Measurements from ENCODE around the gene SLX4. TPM values are rescaled to one million over a fixed set of nuclear protein-coding genes. Genes with fewer than 3 reads are reported as not detected.

Gene SLX4
- total RNA-seq, 1 donor from 2014 or later, result 13.3 TPM

DNA sequence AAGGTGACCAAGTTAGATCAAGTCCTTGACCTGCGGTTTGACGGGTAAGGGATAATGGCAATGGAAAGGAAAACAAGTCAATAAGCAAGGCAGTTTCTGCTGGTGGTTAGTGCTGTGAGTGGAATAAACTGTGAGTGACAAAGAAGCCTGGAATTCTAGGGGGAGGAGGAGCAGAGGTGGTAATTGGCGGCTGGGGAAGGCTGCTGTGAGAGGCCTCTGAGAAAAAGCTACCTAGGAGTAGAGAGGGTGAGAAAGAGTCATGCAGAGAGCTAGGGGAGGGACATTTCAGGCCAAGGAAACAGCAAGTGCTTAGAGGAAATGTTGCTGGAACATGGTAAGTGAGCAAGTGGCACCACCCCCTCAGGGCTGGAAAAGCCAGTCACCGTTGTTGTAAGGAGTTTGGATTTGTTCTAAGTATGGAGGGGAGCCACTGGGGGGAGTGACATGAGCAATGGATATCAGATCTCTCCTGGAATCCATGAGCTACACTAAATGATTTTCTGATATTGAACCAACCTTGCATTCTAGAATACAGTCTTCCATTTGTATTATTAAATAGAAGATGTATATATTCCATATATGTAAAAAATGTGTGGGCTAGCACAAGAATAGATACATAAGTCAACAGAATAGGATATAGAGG lies 40.9 kb downstream of the SLX4 start:
- TF ChIP-seq, protein P1, sequence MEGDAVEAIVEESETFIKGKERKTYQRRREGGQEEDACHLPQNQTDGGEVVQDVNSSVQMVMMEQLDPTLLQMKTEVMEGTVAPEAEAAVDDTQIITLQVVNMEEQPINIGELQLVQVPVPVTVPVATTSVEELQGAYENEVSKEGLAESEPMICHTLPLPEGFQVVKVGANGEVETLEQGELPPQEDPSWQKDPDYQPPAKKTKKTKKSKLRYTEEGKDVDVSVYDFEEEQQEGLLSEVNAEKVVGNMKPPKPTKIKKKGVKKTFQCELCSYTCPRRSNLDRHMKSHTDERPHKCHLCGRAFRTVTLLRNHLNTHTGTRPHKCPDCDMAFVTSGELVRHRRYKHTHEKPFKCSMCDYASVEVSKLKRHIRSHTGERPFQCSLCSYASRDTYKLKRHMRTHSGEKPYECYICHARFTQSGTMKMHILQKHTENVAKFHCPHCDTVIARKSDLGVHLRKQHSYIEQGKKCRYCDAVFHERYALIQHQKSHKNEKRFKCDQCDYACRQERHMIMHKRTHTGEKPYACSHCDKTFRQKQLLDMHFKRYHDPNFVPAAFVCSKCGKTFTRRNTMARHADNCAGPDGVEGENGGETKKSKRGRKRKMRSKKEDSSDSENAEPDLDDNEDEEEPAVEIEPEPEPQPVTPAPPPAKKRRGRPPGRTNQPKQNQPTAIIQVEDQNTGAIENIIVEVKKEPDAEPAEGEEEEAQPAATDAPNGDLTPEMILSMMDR (conservative IDR thresholded peaks at IDR 0.05), result no peak
- Mint-ChIP-seq H3K9me3 (peaks cover 6% of the 10 kb centered on the region), H3K27me3 (no peaks in the 10 kb centered on the region), H3K27ac (no peak overlapping the region), H3K36me3 (no peaks in the 10 kb centered on the region), H3K4me3 (no peak overlapping the region), H3K4me1 (ENCODE audit: unreplicated experiment) (no peaks in the 10 kb centered on the region)
- no peak for DNase-seq (ENCODE audit: extremely low spot score, unreplicated experiment)

DNA sequence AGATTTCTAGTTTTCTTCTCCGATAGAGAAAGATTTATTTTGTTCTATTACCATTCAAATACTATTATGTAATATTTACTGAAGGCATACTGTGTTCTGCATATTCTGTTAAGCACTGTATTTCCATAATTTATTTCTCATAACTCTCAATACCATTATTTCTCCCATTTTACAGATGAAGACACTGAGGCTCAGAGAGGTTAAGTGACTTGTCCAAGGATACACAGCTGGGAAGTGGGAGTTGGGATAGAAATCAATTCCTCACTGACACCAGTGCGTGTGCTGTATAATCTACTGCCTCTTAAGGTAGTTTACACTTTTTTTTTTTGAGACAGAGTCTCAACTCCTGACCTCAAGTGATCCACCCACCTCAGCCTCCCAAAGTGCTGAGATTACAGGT lies 41.6 kb downstream of the SLX4 start:
- peaks cover 6% of the 10 kb centered on the region for H3K9me3 Mint-ChIP-seq
- H3K27me3 Mint-ChIP-seq, result no peaks in the 10 kb centered on the region
- no peak overlapping the region for H3K4me3 Mint-ChIP-seq
- DNase-seq (ENCODE audit: extremely low spot score, unreplicated experiment), result no peak
- TF ChIP-seq, protein P1 (conservative IDR thresholded peaks at IDR 0.05), result no peak
- no peaks in the 10 kb centered on the region for H3K36me3 Mint-ChIP-seq
- no peaks in the 10 kb centered on the region for H3K4me1 Mint-ChIP-seq (ENCODE audit: unreplicated experiment)
- H3K27ac Mint-ChIP-seq, result no peak overlapping the region

DNA sequence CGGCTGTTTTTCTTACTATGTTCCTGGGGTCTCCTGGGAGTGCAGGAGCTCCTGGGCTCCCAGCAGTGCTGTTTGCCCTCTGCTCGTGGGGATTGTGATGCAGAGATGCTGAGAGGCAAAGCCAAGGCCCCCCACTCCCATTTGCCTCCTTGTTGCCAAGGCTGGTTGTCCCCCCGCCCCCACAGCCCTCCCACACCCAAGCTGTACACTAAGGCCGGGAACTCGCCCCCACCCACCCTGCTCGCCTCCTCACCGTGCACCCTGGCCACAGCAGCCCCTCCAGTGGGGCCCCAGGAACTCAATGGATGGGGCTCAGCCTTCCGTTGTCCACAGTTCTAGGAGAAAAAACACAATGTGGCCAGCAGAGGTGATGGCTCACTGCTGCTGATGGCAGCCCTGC lies 44.4 kb downstream of the SLX4 start:
- DNase-seq (ENCODE audit: extremely low spot score, unreplicated experiment), result no peak
- Mint-ChIP-seq H3K4me3 (no peak overlapping the region), H3K27me3 (no peaks in the 10 kb centered on the region), H3K36me3 (no peaks in the 10 kb centered on the region), H3K27ac (no peak overlapping the region), H3K9me3 (peaks cover 6% of the 10 kb centered on the region), H3K4me1 (ENCODE audit: unreplicated experiment) (no peaks in the 10 kb centered on the region)
- TF ChIP-seq, protein P1 (conservative IDR thresholded peaks at IDR 0.05), result no peak

DNA sequence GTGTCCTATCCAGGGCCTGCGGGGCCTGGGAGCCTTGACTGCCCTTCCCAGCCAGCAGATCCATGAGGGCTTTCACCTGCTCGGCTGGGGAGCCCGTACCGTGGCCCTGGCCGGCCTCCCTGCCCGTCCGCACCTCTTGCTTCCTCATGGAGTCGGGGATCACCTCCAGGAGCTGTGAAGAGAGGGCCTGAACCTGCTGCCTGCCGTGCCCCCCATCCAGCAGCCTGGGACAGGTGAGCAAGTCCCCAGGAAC lies 46.6 kb downstream of the SLX4 start:
- H3K4me1 Mint-ChIP-seq (ENCODE audit: unreplicated experiment), result no peaks in the 10 kb centered on the region
- no peaks in the 10 kb centered on the region for H3K9me3 Mint-ChIP-seq
- TF ChIP-seq, protein P1 (conservative IDR thresholded peaks at IDR 0.05), result no peak
- no peak for DNase-seq (ENCODE audit: extremely low spot score, unreplicated experiment)
- H3K27me3 Mint-ChIP-seq, result no peaks in the 10 kb centered on the region
- H3K36me3 Mint-ChIP-seq, result no peaks in the 10 kb centered on the region
- H3K4me3 Mint-ChIP-seq, result no peak overlapping the region
- no peak overlapping the region for H3K27ac Mint-ChIP-seq

DNA sequence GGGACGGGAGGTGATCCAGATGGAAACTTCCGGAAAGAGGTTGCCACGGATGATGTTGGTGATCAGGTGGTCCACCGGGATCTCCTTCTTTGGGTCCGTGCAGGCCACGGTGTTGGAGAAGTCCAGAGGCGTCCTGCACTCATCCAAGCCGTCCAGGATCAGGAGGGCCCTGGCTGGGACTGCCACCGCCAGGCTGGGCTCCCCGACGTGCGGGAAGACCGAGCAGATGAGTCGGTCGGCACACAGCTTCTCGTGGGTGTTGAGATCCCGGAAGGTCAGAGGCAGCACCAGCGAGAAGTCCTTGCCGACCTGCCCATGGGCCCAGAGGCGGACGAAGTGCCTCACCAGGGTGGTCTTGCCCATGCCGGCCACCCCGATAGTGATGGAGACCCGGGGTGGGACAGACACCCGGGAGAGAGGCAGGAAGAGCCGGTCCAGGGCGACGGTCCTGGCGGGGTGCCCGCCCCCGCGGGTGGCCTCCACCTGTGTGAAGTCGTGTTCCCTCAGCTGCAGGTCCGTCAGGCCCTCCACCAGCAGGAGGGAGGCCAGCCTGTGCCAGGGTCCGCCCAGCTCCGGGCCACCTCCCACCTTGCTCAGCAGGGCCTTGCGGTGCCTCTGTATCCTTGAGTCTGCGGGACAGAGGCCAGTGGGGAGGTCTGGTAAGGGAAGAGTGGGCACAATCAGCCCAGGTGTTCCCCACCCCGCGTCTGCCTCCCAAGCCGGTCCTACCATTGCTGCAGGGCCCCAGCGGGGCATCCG lies 47.1 kb downstream of the SLX4 start:
- Mint-ChIP-seq H3K36me3 (no peaks in the 10 kb centered on the region), H3K4me3 (no peak overlapping the region), H3K9me3 (no peaks in the 10 kb centered on the region), H3K27ac (no peak overlapping the region), H3K27me3 (no peaks in the 10 kb centered on the region), H3K4me1 (ENCODE audit: unreplicated experiment) (no peaks in the 10 kb centered on the region)
- TF ChIP-seq, protein P1 (conservative IDR thresholded peaks at IDR 0.05), result no peak
- no peak for DNase-seq (ENCODE audit: extremely low spot score, unreplicated experiment)

Data from type B pancreatic cell (in vitro differentiated cells).